ENCODE data around the gene NFIB. TPM values are rescaled to one million over a fixed set of nuclear protein-coding genes. Genes with fewer than 3 reads are reported as not detected.

NFIB gene
- total RNA-seq, 2 donors from 2014 or later: 5.3 to 14.1 TPM

DNA sequence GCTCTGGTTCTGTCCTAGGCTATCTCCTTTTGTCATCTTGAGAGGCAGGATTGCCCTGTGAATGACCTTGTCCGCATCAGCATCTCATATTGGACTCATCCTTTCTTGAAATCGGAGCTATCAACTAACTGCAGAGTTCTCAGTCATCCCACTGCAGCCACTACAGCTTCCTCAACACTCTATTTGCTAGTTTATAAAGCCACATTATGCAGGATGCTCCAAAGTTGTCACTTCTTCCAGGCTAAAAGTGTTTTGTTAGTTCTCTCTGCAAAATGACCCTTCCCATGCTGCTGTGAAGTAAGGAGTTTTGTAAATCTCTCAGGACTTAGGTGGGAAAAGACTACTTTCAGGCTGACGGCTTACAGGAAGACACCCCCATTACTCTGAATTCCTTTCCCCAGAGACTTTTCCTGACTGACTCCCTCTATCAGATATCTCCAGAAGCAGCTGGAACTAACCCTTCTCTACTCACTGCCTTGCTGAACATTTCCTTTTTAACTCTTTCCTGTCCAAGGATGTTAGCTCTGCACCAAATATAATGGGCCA is 257.6 kb downstream of the NFIB start:
- H3K27ac Mint-ChIP-seq: no peak overlapping the region
- no peaks in the 10 kb centered on the region for H3K27me3 Mint-ChIP-seq (ENCODE audit: insufficient read depth)
- 71 to 86% methylated on average over 3 of the region's 3 CpGs for WGBS, 2 experiments (ENCODE audit: insufficient coverage in 1 of 2, insufficient read length in 1 of 2)
- Histone ChIP-seq H3K4me3 (ENCODE audit: low read length) (no peak overlapping the region), H3K9ac (ENCODE audit: extremely low read depth, low read length, poor library complexity, severe bottlenecking) (no peak overlapping the region), H3K9me3 (ENCODE audit: control insufficient read depth, low read length) (no peaks in the 10 kb centered on the region), H3K27me3 (ENCODE audit: control insufficient read depth, insufficient read depth, low read length, poor library complexity, severe bottlenecking) (no peaks in the 10 kb centered on the region), H3K27ac (ENCODE audit: low read depth, low read length) (no peak overlapping the region), H3K36me3 (ENCODE audit: control insufficient read depth, insufficient read depth, low read length) (no peaks in the 10 kb centered on the region), H3K4me1 (ENCODE audit: control insufficient read depth, insufficient read depth, low read length) (no peaks in the 10 kb centered on the region)
- H3K4me1 Mint-ChIP-seq: peaks cover 18% of the 10 kb centered on the region
- H3K36me3 Mint-ChIP-seq (ENCODE audit: low read depth): no peaks in the 10 kb centered on the region
- no peaks in the 10 kb centered on the region for H3K9me3 Mint-ChIP-seq
- DNase-seq: no peak
- H3K4me3 Mint-ChIP-seq: no peak overlapping the region
- TF ChIP-seq, protein P1, sequence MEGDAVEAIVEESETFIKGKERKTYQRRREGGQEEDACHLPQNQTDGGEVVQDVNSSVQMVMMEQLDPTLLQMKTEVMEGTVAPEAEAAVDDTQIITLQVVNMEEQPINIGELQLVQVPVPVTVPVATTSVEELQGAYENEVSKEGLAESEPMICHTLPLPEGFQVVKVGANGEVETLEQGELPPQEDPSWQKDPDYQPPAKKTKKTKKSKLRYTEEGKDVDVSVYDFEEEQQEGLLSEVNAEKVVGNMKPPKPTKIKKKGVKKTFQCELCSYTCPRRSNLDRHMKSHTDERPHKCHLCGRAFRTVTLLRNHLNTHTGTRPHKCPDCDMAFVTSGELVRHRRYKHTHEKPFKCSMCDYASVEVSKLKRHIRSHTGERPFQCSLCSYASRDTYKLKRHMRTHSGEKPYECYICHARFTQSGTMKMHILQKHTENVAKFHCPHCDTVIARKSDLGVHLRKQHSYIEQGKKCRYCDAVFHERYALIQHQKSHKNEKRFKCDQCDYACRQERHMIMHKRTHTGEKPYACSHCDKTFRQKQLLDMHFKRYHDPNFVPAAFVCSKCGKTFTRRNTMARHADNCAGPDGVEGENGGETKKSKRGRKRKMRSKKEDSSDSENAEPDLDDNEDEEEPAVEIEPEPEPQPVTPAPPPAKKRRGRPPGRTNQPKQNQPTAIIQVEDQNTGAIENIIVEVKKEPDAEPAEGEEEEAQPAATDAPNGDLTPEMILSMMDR (conservative IDR thresholded peaks at IDR 0.05): no peak

DNA sequence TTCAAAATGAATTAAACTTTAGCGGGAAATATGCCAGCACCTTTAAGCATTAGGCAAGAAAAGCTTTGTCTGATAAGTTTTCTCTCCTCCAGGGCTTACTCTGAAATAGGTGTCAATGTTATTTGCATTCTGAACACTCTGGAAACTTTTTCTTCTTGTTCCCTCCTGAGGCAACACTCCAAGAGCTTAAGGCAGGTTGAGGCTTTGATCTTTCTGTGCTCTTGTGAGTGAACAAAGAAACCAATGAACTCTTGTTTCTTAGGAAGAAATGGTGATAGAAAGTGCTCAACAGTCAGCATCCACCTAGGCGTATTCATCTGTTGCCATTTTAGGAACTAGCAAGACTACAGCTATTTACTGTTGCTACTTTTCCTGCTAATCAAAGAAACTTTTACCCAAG is 259.8 kb downstream of the NFIB start:
- Histone ChIP-seq H3K27me3 (ENCODE audit: control insufficient read depth, insufficient read depth, low read length, poor library complexity, severe bottlenecking) (no peaks in the 10 kb centered on the region), H3K36me3 (ENCODE audit: control insufficient read depth, insufficient read depth, low read length) (no peaks in the 10 kb centered on the region), H3K4me1 (ENCODE audit: control insufficient read depth, insufficient read depth, low read length) (no peaks in the 10 kb centered on the region), H3K27ac (ENCODE audit: low read depth, low read length) (no peak overlapping the region), H3K9ac (ENCODE audit: extremely low read depth, low read length, poor library complexity, severe bottlenecking) (no peak overlapping the region), H3K4me3 (ENCODE audit: low read length) (no peak overlapping the region), H3K9me3 (ENCODE audit: control insufficient read depth, low read length) (no peaks in the 10 kb centered on the region)
- peaks cover 18% of the 10 kb centered on the region for H3K4me1 Mint-ChIP-seq
- TF ChIP-seq, protein P1 (conservative IDR thresholded peaks at IDR 0.05): no peak
- DNase-seq: no peak
- WGBS, 2 experiments (ENCODE audit: insufficient coverage in 1 of 2, insufficient read length in 1 of 2): 94 to 100% methylated on average over 1 to 2 of the region's 2 CpGs
- no peak overlapping the region for H3K4me3 Mint-ChIP-seq
- H3K9me3 Mint-ChIP-seq: no peaks in the 10 kb centered on the region
- no peaks in the 10 kb centered on the region for H3K27me3 Mint-ChIP-seq (ENCODE audit: insufficient read depth)
- no peak overlapping the region for H3K27ac Mint-ChIP-seq
- no peaks in the 10 kb centered on the region for H3K36me3 Mint-ChIP-seq (ENCODE audit: low read depth)

DNA sequence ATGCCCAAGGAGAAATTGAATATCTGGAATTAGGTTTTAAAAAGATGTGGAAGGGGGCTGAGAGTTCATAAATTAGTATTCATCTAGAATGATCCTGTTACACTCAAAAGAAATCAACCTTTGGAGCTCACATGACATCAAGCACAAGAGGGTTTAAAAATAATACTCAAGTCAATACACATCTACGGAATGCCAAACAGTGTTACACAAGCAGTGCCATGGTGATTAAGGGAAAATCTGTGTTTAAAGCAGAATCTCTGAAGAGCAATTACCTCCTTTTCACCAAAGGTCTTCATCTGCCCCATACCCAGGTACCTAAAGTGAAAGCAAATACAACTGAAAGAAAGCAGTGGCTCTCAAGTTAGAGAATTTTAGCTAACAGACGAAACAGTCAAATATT is 261.6 kb downstream of the NFIB start:
- Histone ChIP-seq H3K27me3 (ENCODE audit: control insufficient read depth, insufficient read depth, low read length, poor library complexity, severe bottlenecking) (no peaks in the 10 kb centered on the region), H3K4me3 (ENCODE audit: low read length) (no peak overlapping the region), H3K4me1 (ENCODE audit: control insufficient read depth, insufficient read depth, low read length) (no peaks in the 10 kb centered on the region), H3K27ac (ENCODE audit: low read depth, low read length) (no peak overlapping the region), H3K36me3 (ENCODE audit: control insufficient read depth, insufficient read depth, low read length) (no peaks in the 10 kb centered on the region), H3K9me3 (ENCODE audit: control insufficient read depth, low read length) (no peaks in the 10 kb centered on the region), H3K9ac (ENCODE audit: extremely low read depth, low read length, poor library complexity, severe bottlenecking) (no peak overlapping the region)
- WGBS, 2 experiments (ENCODE audit: insufficient coverage in 1 of 2, insufficient read length in 1 of 2): 83 to 94% methylated on average over 2 of the region's 2 CpGs
- H3K27ac Mint-ChIP-seq: no peak overlapping the region
- DNase-seq: no peak
- H3K36me3 Mint-ChIP-seq (ENCODE audit: low read depth): no peaks in the 10 kb centered on the region
- H3K4me3 Mint-ChIP-seq: no peak overlapping the region
- no peaks in the 10 kb centered on the region for H3K9me3 Mint-ChIP-seq
- H3K4me1 Mint-ChIP-seq: peaks cover 13% of the 10 kb centered on the region
- H3K27me3 Mint-ChIP-seq (ENCODE audit: insufficient read depth): no peaks in the 10 kb centered on the region
- TF ChIP-seq, protein P1 (conservative IDR thresholded peaks at IDR 0.05): no peak

Data from endodermal cell (in vitro differentiated cells).